Erythroblast (primary cell): ENCODE results near the gene TLK2.

Experiments used
- DNase-seq, 2 experiments: peaks; one replicate each; lab custom pipeline; 2025; lab: John Stamatoyannopoulos, UW
- GATA1 ChIP-seq: IDR thresholded peaks from 2 replicates; pipeline ENCODE4 v1.6.1; 2011; ENCODE audit warnings: low read depth, mild to moderate bottlenecking, control low read depth, low read length, moderate library complexity
- POLR2A ChIP-seq: IDR thresholded peaks from 2 replicates; pipeline ENCODE4 v1.6.1; 2011; ENCODE audit warnings: mild to moderate bottlenecking, low read length

The TLK2 gene

GRCh38 chr17:62649570-62649969 is 170.9 kb downstream of the TLK2 start:
- TF ChIP-seq POLR2A (no peak), GATA1 (no peak)
- DNase-seq: no peak

- no peak for DNase-seq
- TF ChIP-seq POLR2A (no peak), GATA1 (no peak)
Measured at GRCh38 chr17:62650587-62650986, 172.0 kb downstream of the TLK2 start.

- TF ChIP-seq GATA1: no peak
- no peak for TF ChIP-seq POLR2A
- DNase-seq: no peak
Measured at GRCh38 chr17:62652251-62653001, 173.8 kb downstream of the TLK2 start.

GRCh38 chr17:62653002-62653825 is 174.6 kb downstream of the TLK2 start:
- TF ChIP-seq GATA1: no peak
- DNase-seq: peak; percentile 41 to 47

- TF ChIP-seq POLR2A (no peak), GATA1 (no peak)
- peak; percentile 68 to 73 for DNase-seq
Measured at GRCh38 chr17:62653826-62654761, 175.5 kb downstream of the TLK2 start.

GRCh38 chr17:62655656-62656055 is 177.0 kb downstream of the TLK2 start:
- DNase-seq: no peak
- TF ChIP-seq POLR2A (no peak), GATA1 (no peak)

GRCh38 chr17:62656446-62656845 is 177.8 kb downstream of the TLK2 start:
- no peak for TF ChIP-seq POLR2A
- no peak for TF ChIP-seq GATA1
- DNase-seq: no peak

- DNase-seq: no peak
- no peak for TF ChIP-seq GATA1
- no peak for TF ChIP-seq POLR2A
Measured at GRCh38 chr17:62657145-62657665, 178.6 kb downstream of the TLK2 start.

- no peak for TF ChIP-seq POLR2A
- DNase-seq: no peak
Measured at GRCh38 chr17:62657690-62658089, 179.1 kb downstream of the TLK2 start.

- TF ChIP-seq GATA1 (no peak), POLR2A (no peak)
- no peak for DNase-seq
Measured at GRCh38 chr17:62658136-62658920, 179.7 kb downstream of the TLK2 start.

- no peak for DNase-seq
- TF ChIP-seq POLR2A (no peak), GATA1 (no peak)
Measured at GRCh38 chr17:62660629-62661118, 182.0 kb downstream of the TLK2 start.

GRCh38 chr17:62661337-62661736 is 182.7 kb downstream of the TLK2 start:
- no peak for DNase-seq
- TF ChIP-seq POLR2A (no peak), GATA1 (no peak)
